HepG2 (cell line): Measurements from ENCODE around the gene CLPTM1. TPM values are rescaled to one million over a fixed set of nuclear protein-coding genes. Genes with fewer than 3 reads are reported as not detected.
A peak's percentile ranks its signal among the peaks of the same experiment; 100 is the strongest.

ENCODE experiments used
- FOXA1 ChIP-seq, 2 experiments: fragments of 450-650 bp in 1 of 2; sonication (generic) in 1 of 2; formaldehyde crosslinking in 1 of 2; IDR thresholded peaks; 2 replicates each; pipeline versions ENCODE4 v1.4.0 to v1.6.1; 2016 to 2020; ENCODE audit warnings: missing genetic modification reagents in 1 of 2
- FOXC1 ChIP-seq: sonication (generic); formaldehyde crosslinking; IDR thresholded peaks from 2 replicates; pipeline ENCODE4 v1.8.0; 2022; ENCODE audit warnings: mild to moderate bottlenecking, missing genetic modification reagents, borderline replicate concordance
- HOXD1 ChIP-seq: sonication (generic); formaldehyde crosslinking; IDR thresholded peaks from 2 replicates; pipeline ENCODE4 v1.5.0; 2020; ENCODE audit warnings: missing genetic modification reagents
- NFAT5 ChIP-seq: sonication (generic); formaldehyde crosslinking; IDR thresholded peaks from 2 replicates; pipeline ENCODE4 v1.4.0; 2020; ENCODE audit warnings: missing genetic modification reagents
- TRIM24 ChIP-seq: sonication (generic); formaldehyde crosslinking; IDR thresholded peaks from 2 replicates; pipeline ENCODE4 v1.8.0; 2022; ENCODE audit warnings: mild to moderate bottlenecking, missing genetic modification reagents
- ZNF333 ChIP-seq: sonication (generic); formaldehyde crosslinking; IDR thresholded peaks from 2 replicates; pipeline ENCODE4 v1.4.0; 2020; ENCODE audit warnings: mild to moderate bottlenecking, missing genetic modification reagents, borderline replicate concordance
- ZNF407 ChIP-seq: sonication (generic); formaldehyde crosslinking; IDR thresholded peaks from one replicate; pipeline ENCODE4 v1.5.1; 2020; ENCODE audit warnings: mild to moderate bottlenecking, missing genetic modification reagents; ENCODE audit errors: not compliant biosample characterization
- ZNF724P ChIP-seq: sonication (generic); formaldehyde crosslinking; IDR thresholded peaks from 2 replicates; pipeline ENCODE4 v1.8.0; 2022; ENCODE audit warnings: missing genetic modification reagents, borderline replicate concordance
- polyA plus RNA-seq, 8 experiments: library from polyadenylated mRNA; depleted of rRNA in 3 of 8; stranded (reverse) in 7 of 8; unstranded in 1 of 8; fragments of >200 nt; fragmentation: Illumina TruSeq in 4 of 8; extraction: Trizol in 4 of 8; gene quantifications; 2 replicates each; pipeline versions ENCODE4 v1.2.1 to v1.2.3, GENCODE V29; 2011 to 2016; ENCODE audit warnings: low read depth in 4 of 8, missing spikeins in 1 of 8, mixed read lengths in 1 of 8; ENCODE audit not compliant: insufficient read depth in 1 of 8
- total RNA-seq, 5 experiments: library from RNA; depleted of rRNA; stranded (reverse); fragments of >200 nt; fragmentation: Illumina TruSeq; extraction: Trizol; gene quantifications; 2 replicates each; pipeline ENCODE4 v1.2.3, GENCODE V29; 2016; ENCODE audit warnings: low read depth in 1 of 5
- TF ChIP-seq, protein P1 (sequence below): sonication (generic); formaldehyde crosslinking; IDR thresholded peaks from 2 replicates; pipeline ENCODE4 v1.4.0; 2020; ENCODE audit warnings: missing genetic modification reagents
- TF ChIP-seq, protein P2 (sequence below): sonication (generic); formaldehyde crosslinking; IDR thresholded peaks from 2 replicates; pipeline ENCODE4 v1.5.0; 2020; ENCODE audit warnings: missing genetic modification reagents

The CLPTM1 gene
- total and polyA plus RNA-seq, 2 of the 13 experiments (the other 11 are each of a cell fraction or from before 2014, with no cell fraction given) = 34.9 to 42.8 TPM

DNA sequence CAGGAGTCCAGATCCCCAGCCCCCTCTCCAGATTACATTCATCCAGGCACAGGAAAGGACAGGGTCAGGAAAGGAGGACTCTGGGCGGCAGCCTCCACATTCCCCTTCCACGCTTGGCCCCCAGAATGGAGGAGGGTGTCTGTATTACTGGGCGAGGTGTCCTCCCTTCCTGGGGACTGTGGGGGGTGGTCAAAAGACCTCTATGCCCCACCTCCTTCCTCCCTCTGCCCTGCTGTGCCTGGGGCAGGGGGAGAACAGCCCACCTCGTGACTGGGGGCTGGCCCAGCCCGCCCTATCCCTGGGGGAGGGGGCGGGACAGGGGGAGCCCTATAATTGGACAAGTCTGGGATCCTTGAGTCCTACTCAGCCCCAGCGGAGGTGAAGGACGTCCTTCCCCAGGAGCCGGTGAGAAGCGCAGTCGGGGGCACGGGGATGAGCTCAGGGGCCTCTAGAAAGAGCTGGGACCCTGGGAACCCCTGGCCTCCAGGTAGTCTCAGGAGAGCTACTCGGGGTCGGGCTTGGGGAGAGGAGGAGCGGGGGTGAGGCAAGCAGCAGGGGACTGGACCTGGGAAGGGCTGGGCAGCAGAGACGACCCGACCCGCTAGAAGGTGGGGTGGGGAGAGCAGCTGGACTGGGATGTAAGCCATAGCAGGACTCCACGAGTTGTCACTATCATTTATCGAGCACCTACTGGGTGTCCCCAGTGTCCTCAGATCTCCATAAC lies 49.6 kb upstream of the CLPTM1 start, which contains the start of gene APOE (continued):
- TF ChIP-seq TRIM24 (CRISPR knock-in tag) (no peak), NFAT5 (CRISPR knock-in tag) (no peak), FOXA1 (IDR thresholded peaks at IDR 0.05) (no peak), FOXA1 (CRISPR knock-in tag; IDR thresholded peaks at IDR 0.05) (no peak), ZNF333 (CRISPR knock-in tag) (no peak), HOXD1 (CRISPR knock-in tag) (no peak), ZNF407 (CRISPR knock-in tag) (peak; percentile 25), FOXC1 (CRISPR knock-in tag) (no peak), ZNF724P (CRISPR knock-in tag) (0 out of 2 replicates have a peak, but pooled peaks have one; percentile 30)
- TF ChIP-seq, protein P1, sequence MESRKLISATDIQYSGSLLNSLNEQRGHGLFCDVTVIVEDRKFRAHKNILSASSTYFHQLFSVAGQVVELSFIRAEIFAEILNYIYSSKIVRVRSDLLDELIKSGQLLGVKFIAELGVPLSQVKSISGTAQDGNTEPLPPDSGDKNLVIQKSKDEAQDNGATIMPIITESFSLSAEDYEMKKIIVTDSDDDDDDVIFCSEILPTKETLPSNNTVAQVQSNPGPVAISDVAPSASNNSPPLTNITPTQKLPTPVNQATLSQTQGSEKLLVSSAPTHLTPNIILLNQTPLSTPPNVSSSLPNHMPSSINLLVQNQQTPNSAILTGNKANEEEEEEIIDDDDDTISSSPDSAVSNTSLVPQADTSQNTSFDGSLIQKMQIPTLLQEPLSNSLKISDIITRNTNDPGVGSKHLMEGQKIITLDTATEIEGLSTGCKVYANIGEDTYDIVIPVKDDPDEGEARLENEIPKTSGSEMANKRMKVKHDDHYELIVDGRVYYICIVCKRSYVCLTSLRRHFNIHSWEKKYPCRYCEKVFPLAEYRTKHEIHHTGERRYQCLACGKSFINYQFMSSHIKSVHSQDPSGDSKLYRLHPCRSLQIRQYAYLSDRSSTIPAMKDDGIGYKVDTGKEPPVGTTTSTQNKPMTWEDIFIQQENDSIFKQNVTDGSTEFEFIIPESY (CRISPR knock-in tag) = no peak
- TF ChIP-seq, protein P2, sequence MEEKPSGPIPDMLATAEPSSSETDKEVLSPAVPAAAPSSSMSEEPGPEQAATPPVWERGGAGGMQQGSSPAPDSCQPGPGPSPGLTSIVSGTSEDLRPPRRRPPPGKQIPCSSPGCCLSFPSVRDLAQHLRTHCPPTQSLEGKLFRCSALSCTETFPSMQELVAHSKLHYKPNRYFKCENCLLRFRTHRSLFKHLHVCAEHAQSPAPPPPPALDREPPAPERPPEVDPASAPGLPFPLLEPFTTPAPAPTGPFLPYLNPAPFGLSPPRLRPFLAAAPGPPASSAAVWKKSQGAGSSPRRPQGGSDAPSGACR = 0 out of 2 replicates have a peak, but pooled peaks have one; percentile 5
